Measurements from ENCODE around the gene PRDX6. TPM values are rescaled to one million over a fixed set of nuclear protein-coding genes. Genes with fewer than 3 reads are reported as not detected.
"Not testable (repeated sequence)": the region's sequence is repeated elsewhere in the genome, so short reads cannot be mapped to it uniquely, and the experiment has no call there.

Gene PRDX6
- total RNA-seq (ENCODE audit: insufficient read depth, low replicate concordance), result 95.8 TPM

DNA sequence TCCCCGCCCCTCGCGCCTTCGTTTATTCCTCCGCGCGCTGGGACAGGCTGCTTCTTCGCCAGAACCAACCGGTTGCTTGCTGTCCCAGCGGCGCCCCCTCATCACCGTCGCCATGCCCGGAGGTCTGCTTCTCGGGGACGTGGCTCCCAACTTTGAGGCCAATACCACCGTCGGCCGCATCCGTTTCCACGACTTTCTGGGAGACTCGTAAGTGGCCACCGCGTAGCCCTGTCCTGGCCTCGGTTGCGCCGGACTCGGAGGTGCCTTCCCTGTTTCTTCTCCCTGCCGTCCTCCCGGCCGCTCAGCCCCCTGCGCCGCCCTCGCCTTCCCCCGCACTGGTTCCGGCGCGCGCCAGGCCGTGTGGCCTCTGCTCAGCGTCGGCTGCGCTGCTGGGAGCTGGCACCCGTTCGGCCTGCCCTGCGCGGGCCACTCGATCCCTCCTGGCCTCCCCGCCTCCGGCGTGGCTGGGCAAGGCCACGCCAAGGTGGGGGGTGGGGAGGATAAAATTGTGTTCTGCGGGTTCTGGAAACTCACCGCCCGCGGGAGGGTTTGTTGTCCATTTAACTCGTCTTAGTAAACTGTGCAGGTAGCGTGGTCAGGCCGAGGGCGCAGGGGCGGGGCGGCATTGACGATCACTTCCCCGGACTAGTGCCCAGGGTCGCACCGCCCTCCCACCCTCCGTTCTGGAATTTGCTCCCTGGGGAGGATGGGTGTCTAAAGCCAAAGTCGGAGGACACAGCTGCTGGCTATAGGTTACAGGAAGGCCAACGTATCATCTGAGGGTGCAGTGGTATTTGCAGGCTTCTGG is at the start of gene PRDX6:
Gene PRDX6 (plus strand): TSS at position 50 of the 808 bp plus-strand sequence. CDS start 63 bp downstream, at position 113.
- peak; percentile 85 for DNase-seq (ENCODE audit: low spot score)

DNA sequence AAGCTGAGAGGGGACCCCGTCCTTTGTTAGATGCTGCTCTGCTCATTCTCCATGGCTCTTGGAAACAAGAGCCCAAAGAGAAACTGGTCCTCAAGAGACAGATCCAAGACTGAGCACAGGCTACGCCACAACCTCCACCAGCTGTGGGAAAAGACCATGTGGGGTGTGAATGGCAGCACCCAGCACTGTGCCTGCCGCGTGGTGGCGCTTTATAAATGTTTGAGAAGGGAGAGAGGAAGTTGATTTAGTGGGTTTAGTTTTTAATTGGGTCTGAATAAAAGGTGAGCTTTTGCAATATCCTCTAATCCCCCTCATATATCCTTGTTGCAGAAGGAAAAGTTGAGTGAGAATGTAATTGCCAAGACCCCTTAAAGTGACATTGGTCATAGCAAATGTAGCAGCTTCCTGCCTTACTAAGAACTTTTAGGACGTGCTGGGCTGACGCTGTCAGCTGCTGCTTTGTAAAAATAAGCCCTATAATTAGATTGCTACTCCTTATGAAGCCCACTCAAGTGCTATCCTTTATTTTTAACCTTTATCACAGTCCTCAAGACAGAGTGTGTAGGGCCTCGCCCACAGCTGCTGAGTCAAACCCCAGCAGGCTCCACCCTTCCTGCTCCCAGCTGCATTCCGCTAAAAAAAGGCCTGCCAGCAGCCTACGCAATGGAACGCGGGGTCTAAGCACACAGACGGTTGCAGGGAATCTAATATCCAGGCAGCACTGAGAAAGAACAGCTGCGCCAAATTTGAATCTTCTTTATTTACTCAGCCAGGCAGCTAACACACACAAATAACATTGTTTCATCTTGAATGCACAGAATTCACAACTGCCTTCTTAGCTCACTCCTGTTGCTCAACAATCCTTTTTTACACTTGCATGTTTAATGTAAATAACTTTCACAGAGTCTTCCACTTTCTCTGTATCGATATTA is 47.4 kb upstream of the PRDX6 start:
- DNase-seq (ENCODE audit: low spot score), result peak; percentile 98

- no peak for DNase-seq (ENCODE audit: low spot score)
Observed at GRCh38 chr1:173430677-173431303, 46.3 kb upstream of the PRDX6 start.

- peak; percentile 91 for DNase-seq (ENCODE audit: low spot score)
Observed at GRCh38 chr1:173431304-173432045, 45.7 kb upstream of the PRDX6 start.

DNA sequence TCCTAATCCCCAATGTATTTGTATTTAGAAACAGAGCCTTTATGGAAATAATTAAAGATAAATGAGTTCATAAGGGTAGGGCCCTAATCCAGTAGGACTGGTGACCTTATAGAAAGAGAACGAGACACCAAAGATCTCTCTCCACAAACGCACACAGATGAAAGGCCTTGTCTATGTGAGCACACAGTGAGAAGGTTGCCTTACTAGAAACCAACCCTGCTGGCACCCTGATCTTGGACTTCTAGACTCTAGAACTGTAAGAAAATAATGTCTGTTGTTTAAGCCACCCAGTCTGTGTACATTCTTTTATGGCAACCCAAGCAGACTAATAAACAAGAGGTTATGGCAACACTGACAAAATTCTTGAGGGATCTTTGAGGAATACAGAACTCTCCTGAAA is 44.8 kb upstream of the PRDX6 start:
- DNase-seq (ENCODE audit: low spot score), result no peak

- no peak for DNase-seq (ENCODE audit: low spot score)
Observed at GRCh38 chr1:173433751-173434326, 43.3 kb upstream of the PRDX6 start.

DNA sequence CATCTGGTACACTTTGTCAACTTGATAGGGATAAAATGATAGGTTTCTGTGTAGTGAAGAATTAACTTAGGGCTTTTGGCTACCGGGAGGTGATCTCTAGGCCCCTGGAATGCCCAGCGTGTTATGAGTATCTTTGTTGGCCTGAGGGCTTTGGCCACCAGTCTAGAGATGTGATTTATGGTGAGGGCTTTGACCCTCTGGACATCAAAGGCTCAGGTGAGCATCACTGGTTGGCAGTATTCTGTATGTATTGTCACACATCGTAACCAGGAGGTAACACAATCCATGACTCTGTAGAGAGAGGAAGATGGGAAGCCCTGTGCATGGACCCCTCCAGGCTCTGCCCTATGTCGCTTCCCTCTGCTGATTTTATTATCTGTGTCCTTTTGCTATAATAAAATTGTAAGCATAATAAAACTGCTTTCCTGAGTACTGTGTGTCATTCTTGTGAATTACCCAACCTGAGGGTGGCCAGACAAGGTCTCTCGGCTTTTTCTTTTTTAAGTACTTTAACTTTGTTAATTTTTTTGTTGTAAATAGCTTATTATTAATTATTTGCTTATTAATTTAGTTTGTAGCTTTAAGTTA is 40.2 kb upstream of the PRDX6 start:
- no peak for DNase-seq (ENCODE audit: low spot score)

DNA sequence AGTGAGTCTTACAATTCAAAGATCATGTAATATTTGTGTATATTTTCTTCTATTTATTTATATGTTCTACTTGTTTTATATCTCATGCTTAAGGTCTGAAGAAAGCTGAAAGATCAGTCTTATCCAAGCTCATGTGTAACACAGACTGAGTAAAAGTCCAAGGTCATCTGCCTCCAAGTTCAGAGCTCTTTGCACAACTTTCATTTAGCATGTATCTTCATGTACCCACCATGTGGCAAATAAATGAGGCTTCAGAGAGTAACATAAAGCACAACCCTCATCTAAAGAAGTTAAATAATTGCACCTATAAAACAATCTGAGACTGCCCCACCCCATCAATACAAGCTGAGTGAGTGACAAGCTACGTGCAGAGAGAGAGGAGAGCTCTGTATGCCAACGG is 38.5 kb upstream of the PRDX6 start:
- no peak for DNase-seq (ENCODE audit: low spot score)

- no peak for DNase-seq (ENCODE audit: low spot score)
Observed at GRCh38 chr1:173440430-173440829, 36.7 kb upstream of the PRDX6 start.

GRCh38 chr1:173444757-173445156 is 32.4 kb upstream of the PRDX6 start:
- no peak for DNase-seq (ENCODE audit: low spot score)

GRCh38 chr1:173445164-173445563 is 32.0 kb upstream of the PRDX6 start:
- DNase-seq (ENCODE audit: low spot score), result no peak

DNA sequence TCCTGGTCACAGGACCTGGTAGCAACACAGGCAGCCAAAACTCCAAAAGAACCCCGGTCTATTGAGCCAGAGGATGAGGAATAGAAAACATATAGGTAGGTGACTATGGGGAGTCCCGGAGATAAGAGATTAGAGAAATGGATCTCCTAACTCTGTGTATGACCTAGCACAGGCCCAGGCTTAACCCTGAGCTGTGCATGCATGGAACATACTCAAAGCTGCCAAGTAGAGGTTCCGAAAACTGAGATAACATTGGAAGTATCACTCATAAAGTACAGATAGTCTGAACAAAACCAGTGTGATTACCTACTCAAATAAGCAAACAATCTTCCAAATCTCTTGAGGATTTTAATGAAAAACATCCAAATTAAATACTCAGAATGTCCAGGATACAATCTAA is 31.5 kb upstream of the PRDX6 start:
- DNase-seq (ENCODE audit: low spot score), result no peak

DNA sequence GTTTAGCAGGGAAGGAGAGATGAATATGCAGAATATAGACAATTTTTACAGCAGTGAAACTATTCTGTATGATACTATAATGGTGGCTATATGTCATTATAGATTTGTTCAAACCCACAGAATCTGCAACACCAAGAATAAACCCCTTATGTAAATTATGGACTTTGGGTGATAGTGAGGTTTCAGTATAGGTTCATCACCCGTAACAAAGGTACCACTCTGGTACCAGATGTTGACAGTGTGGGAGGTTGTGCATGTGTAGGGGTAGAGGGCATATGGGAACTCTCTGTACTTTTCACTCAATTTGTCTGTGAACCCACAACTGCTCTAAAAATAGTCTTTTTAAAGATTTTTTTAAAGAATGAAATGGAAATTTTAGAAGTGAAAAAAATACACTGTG is 29.9 kb upstream of the PRDX6 start:
- no peak for DNase-seq (ENCODE audit: low spot score)

DNA sequence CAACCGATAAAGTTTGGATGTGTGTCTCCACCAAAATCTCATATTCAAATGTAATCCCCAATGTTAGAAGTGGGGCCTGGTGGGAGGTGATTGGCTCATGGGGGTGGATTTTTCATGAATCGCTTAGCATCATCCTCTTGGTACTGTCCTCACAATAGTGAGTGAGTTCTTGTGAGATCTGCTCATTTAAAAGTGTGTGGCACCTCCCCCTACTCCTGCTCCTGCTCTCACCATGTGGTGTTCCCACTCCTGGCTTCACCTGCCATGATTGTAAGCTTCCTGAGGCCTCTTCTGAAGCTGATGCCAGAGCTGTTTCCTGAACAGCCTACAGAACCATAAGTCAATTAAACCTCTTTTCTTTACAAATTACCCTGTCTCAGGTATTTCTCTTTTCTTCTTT is 28.2 kb upstream of the PRDX6 start:
- DNase-seq (ENCODE audit: low spot score), result no peak

- no peak for DNase-seq (ENCODE audit: low spot score)
Observed at GRCh38 chr1:173451981-173452380, 25.2 kb upstream of the PRDX6 start.

- no peak for DNase-seq (ENCODE audit: low spot score)
Observed at GRCh38 chr1:173453982-173454381, 23.2 kb upstream of the PRDX6 start.

- no peak for DNase-seq (ENCODE audit: low spot score)
Observed at GRCh38 chr1:173454966-173455524, 22.1 kb upstream of the PRDX6 start.

DNA sequence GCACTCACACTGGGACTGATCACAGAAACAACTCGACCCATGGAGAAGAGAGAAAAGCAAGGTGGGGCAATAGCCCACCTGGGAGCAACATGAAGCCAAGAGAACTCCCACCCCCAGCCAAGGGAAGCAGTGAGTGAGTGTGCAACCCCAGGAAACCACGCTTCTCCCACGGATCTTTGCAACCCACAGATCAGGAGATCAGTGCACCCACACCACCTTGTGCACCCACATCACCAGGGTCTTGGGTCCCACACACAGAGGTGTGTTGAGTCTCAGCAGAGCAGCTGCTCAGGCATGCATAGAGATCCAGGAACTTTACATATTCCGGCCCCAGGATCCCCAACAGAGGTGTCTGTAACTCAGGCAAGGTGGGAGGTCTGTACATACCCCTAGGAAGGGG is 17.2 kb upstream of the PRDX6 start:
- DNase-seq (ENCODE audit: low spot score), result no peak

GRCh38 chr1:173462666-173463065 is 14.5 kb upstream of the PRDX6 start:
- DNase-seq (ENCODE audit: low spot score), result not testable (repeated sequence)

DNA sequence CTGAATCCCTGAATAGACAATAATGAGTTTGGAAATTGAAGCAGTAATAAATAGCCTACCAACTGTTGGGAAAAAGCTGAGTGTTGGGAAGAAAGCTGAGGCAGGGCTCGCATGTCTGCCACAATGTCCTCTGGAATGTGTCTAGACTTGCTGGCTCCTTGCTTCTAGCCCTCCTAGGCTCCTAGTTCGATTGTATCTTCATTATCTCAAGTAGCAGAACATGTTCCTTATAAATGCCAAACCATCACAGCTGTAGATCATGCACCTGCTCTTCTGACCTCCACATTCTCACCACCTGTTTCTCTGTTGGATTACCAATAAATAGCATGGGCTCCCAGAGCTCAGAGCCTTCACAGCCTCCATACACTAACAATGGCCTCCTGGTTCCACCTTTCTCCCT is 12.9 kb upstream of the PRDX6 start:
- DNase-seq (ENCODE audit: low spot score), result not testable (repeated sequence)
